Pons (tissue), 1 donor: ENCODE data around the gene CFAP210.

ENCODE experiments used
- DNase-seq: peaks from one replicate; pipeline ENCODE4 v3.0.0-alpha.2; 2016; ENCODE audit warnings: low spot score

The CFAP210 gene

DNA sequence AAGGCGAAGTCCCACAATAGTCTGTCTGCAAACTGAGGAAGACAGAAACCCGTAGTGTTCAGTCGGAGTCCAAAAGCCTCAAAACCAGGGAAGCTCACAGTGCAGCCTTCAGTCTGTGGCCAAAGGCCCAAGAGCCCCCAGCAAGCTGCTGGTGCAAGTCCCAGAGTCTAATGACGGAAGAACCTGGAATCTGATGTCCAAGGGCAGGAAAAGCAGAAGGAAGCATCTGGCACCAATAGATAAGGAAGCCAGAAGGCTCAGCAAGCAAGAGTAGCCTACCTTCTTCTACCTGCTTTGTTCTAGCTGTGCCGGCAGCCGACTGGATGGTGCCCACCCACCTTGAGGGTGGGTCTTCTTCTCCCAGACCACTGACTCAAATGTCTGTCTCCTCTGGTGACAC, 21.8 kb downstream of the CFAP210 start:
- DNase-seq, result no peak

DNA sequence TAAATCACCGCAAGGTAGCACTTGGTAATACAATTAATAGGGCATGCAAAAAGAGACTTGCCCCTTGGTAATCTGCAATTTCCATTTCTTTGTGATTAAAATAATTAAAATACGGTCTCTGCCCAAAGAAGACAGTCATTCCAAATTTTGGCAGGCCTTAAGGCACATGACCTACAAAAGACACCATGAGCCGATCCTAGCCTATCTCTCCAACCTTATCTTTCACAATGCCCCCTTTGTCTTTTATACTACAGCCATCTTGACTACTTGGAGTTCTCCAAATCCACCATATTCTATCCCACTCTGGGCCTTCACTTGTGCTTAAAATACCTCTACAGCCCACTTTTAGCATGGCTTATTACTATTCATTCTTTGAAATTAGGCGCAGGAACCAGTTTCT, 23.3 kb downstream of the CFAP210 start:
- no peak for DNase-seq

DNA sequence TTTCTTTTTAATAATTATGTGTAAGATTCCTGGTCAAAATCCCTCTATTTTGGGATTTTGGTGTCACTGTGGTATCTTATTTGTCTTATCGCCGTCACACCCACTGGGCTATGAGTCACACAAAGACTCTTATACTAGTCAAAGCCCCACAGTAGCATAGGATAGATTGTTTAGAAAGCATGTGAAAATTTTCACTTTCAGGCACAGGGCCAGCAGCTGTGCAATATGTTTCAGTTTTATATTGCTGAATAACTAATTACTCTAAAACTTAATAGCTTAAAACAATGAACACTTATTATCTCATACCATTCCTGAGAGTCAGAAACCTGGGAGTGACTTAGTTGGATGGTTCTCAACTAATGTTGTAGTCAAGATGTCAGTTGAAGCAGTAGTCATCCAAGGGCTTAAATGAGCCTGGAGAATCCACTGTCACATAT, 24.0 kb downstream of the CFAP210 start:
- DNase-seq, result no peak

GRCh38 chr2:169667583-169667982, 26.6 kb downstream of the CFAP210 start:
- DNase-seq, result no peak

DNA sequence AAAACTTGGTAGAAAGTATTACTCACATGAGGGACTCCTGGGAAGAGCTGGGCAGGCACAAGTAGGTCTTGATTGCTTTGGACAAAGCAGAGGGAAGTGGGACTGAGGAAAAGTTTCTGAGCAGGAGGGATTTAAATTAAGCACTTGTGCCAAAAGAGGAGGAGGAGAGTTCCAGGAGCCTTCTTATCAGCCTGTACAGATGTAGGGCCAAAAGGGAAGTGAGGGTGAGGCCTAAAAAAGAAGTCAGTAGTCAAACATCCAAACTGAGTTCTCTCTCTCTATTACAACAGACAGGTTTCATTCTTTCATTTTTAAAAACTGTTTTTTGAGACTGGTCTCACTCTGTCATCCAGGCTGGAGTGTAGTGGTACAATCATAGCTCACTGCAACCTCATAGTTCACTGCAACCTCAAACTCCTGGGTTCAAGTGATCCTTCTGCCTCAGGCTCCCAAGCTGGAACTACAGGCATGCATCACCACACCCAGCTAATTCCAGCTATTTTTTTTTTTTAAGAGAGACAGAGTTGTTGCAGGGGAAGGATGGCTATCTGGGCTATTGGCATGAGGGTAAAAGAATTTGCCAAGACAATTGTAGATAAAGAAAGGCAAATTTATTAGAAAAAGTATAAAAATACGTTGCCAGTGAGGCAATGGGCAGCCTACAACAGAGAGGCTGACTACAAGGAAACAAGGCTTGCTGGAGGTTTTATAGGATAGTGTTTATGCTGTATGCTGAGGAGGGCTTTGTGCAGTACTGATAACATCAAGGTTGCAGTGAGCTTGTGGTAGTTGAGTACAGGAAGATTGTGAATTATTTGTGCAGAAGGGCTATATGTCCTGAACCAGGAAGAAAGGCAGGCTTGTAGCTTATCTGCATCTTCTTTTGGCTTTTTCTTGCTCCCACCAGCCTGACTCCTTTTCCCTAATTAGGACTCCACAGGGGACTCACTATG, 29.0 kb downstream of the CFAP210 start:
- DNase-seq, result no peak

- no peak for DNase-seq
Observed at GRCh38 chr2:169664600-169664977, 29.6 kb downstream of the CFAP210 start.

DNA sequence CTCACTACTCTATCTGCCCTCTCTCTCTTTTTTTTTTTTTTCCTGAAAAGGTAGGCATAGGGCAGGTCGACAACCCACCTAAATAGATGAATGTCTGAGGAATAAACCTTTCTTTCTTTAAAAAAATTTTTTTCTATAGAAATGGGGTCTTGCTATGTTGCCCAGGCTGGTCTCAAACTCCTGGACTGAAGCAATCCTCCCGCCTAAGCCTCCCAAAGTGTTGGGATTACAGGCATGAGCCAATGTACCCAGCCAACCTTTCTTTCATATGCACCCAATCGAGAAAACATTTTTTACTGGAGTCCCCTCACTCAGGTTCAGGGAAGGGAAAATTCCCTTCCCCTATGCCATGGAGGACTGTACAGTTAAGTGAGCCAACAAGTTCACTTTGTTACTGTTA, 31.0 kb downstream of the CFAP210 start:
- no peak for DNase-seq

DNA sequence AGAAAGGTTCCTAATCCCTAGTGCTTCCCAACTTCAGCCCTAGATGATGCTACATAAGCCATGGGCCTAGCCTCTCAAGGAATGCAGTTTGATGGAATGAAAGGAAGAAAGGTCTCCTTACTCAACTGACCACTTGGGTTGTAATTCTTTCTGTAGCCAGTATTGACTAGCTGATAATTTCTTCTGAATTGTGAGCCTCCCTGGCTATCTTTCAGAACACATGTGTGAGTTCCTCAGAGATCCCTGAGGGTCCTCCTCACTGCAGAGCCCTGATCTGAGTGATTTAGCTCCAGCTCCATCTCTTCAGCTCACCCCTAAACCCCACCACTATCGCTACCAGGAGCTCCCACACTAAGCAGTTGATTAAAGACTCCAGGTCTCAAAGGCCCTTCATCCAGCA, 31.5 kb downstream of the CFAP210 start:
- DNase-seq, result no peak

DNA sequence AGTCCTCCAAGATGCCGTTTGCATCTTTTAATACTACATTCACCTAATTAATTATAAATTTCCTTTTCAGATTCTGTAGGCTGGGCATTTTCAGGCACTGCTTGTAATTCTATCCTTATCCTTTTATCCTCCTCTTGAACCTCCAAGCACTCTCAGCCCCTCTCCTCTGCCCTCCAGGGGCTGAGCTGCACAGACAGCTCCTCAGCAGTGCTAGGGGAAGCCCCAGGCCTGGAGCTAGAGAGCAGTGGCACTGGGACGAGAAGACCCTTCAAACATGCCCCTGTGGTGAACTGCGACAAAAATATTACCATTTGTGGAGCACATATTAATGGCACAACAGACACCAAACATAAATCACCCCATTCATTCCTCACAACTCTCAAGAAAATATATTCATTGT, 32.9 kb downstream of the CFAP210 start:
- no peak for DNase-seq

DNA sequence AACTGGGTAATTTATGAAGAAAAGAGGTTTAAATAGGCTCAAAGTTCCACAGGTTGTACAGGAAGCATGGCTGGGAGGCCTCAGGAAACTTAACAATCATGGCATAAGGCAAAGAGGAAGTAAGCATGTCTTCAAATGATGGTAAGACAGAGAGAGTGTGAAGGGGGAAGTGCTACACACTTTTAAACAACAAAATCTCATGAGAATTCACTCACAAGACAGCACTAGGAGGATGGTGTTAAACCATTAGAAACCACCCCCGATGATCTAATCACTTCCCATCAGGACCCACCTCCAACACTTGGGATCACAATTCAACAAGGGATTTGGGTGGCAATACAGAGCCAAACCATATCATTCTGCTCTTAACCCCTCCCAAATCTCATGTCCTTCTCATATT, 34.9 kb downstream of the CFAP210 start:
- no peak for DNase-seq

GRCh38 chr2:169658877-169659276, 35.3 kb downstream of the CFAP210 start:
- no peak for DNase-seq

DNA sequence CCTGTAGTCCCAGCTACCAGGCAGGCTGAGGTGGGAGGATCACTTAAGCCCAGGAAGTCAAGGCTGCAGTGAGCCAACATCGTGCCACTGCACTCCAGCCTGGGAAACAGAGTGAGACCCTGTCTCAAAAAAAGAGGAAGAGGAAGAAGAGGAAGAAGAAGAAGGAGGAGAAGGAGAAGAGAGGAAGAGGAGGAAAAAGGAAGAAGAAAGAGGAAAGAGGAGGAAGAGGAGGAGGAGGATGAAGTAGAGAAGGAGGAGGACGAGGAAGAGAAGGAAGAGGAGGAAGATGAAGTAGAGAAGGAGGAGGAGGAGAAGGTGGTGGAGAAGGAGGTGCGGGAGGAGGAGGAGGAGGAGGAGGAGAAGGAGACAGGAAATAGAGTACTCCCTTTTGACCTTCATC, 38.0 kb downstream of the CFAP210 start:
- DNase-seq, result no peak

- no peak for DNase-seq
Observed at GRCh38 chr2:169653636-169654035, 40.6 kb downstream of the CFAP210 start.

- DNase-seq, result no peak
Observed at GRCh38 chr2:169649278-169649677, 44.9 kb downstream of the CFAP210 start.

DNA sequence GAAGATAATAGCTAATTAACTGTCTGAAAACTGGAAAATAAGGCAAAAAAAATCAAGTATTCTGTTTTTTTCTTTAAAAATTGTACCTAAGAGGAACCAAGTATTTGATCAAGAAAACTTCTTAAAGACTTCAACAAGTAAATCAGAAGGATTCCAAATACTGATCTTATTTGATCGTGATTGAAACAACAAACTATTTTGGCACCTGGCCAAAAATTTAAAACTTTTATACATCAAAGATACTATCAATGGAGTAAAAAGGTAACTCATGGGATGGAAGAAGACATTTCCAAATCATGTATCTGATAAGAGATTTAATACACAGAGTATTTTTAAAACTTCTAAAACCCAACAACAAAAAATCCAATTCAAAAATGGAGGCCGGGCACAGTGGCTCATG, 46.7 kb downstream of the CFAP210 start:
- DNase-seq, result no peak

- no peak for DNase-seq
Observed at GRCh38 chr2:169644173-169644572, 50.0 kb downstream of the CFAP210 start.

DNA sequence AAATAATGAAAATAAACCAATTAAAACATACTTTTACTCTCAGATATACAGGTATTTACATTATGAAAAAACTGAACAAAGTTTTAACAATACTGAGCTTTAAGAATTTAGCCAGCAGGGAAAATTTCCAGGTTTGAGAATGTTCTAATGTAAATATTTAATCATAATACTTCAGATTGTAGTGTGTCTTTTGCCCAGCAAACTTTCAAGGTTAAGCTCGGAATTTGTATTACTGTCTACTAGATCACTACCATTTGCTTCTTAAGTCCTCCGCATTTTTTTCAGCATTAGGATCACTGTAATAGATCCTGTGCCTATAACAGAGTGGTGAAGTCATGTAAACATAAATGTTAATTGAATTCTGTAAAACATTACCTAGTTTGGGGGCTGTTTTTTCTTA, 52.7 kb downstream of the CFAP210 start:
- no peak for DNase-seq

GRCh38 chr2:169640104-169640503, 54.1 kb downstream of the CFAP210 start:
- DNase-seq, result no peak

DNA sequence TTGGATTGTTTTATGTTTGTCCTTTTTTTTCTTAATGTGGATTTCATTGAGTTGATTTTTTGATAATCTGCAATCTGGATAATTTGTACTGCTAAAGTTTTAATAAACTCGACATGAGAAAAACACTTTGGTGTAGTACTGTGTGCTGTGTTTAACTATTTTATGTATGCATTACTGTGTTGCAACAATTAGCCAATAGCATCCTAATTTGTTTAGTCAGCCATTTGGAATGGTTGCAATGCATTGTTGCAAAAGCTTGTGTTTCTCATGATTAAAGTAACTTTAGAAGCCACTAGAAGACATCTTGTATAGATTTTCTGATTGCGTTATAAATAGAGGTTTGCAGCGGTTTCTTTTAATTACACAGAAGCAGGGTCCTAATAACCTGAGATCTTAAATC, 56.6 kb downstream of the CFAP210 start:
- no peak for DNase-seq

- DNase-seq, result no peak
Observed at GRCh38 chr2:169636440-169637097, 57.6 kb downstream of the CFAP210 start.

DNA sequence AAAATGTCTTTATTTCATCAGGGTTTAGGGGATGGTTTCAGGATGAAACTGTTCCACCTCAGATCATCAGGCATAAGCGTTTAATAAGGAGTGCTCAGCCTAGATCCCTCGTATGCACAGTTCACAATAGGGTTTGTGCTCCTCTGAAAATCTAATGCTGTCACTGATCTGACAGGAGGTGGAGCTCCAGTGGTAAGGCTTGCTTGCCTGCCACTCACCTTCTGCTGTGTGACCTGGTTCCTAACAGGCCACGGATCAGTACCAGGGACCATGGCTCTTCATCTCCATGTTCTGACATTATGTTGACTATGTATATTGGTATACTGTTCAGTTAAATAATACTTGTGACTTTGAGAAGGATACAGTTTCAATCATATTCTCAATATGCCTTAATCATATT, 68.4 kb downstream of the CFAP210 start:
- DNase-seq, result no peak

DNA sequence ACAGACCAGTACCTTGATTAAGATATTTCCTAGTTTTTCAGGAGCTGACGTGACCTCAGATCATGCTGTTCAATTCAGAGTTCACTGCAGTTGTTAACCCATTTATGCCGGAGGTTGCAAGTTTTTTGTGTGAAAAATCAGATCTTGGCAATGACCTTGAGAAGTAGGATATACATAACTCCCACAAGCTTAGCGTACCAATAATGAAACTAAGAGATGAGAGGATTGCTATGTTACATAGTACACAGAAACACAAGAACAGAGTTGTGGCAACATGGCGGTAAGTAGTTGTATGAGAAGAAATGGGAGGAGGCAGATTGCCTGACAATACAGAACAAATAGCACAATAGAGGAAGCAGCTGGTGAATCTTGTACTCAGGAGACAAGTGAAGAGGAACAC, 71.0 kb downstream of the CFAP210 start:
- no peak for DNase-seq

- DNase-seq, result no peak
Observed at GRCh38 chr2:169620509-169620908, 73.7 kb downstream of the CFAP210 start.

GRCh38 chr2:169619946-169620345, 74.3 kb downstream of the CFAP210 start:
- no peak for DNase-seq
